NCI-H1048 (cell line): ENCODE measurements around the gene CDKL5.
"Not testable (repeated sequence)": the region's sequence is repeated elsewhere in the genome, so short reads cannot be mapped to it uniquely, and the experiment has no call there.

Experiments used
- DNase-seq: peaks from one replicate; lab custom pipeline; 2025; lab: John Stamatoyannopoulos, UW

The CDKL5 gene

DNA sequence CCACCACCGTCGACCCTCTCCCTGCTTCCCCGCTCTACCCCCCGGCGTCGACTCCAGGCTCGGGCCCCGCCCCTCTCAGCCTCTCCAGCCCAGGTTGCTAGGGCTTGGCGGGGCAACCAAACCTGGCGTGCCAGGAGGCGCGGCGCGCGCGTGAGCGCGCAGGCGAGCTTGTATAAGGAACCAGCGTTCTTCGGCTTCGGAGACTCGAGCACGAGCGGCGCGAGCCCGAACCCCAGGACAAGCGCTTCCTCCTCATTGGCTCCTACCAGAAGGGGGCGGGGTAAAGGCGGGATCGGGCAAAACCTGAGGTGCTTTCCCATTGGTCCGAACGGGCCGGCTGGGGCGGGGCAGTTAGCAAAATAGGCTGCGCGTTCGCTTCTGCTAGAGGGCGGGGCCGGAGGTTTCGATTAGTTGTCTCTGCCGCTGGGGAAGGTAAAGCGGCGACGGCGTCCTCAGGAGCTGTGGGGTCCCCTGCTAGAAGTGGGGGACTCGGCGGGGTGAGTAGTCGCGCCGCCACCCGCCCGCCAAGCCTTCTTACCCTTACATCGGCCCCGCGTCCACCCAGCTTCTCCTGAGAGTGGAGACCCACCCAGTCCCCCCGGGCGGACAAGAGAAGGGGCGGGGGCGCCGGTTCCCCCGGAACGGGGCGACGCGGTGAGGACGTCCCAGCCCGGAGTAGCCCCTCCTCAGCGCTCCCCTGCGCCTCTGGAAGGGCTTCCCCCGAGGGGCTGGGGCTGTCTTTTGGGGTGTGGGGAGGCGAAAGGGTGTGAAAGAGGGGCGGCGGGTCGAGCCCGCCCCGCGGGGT lies at the start of gene CDKL5:
Gene CDKL5, plus strand, starts transcription at position 410 of the 805 bp plus-strand sequence. CDS start 81,489 bp downstream, outside the sequence.
- DNase-seq, result peak; percentile 81

DNA sequence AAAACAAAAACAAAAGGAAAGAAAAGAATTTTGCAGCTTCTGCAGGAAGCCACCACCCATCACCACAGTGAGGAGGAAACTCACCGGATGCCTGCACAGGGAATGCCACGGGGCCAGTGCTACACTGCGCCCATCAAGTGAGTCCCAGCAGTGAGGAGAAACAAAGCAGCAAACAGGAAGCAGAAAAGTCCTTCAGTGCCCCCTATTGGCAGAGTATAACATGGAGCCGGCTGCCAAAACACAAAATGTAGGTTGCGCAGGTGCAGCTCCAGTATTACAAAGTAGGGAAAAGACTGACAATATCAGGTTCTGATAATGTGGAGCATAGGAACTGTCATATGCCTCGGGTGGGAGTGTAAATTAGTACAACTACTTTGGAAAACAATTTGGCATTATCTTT lies 47.6 kb upstream of the CDKL5 start:
- no peak for DNase-seq

DNA sequence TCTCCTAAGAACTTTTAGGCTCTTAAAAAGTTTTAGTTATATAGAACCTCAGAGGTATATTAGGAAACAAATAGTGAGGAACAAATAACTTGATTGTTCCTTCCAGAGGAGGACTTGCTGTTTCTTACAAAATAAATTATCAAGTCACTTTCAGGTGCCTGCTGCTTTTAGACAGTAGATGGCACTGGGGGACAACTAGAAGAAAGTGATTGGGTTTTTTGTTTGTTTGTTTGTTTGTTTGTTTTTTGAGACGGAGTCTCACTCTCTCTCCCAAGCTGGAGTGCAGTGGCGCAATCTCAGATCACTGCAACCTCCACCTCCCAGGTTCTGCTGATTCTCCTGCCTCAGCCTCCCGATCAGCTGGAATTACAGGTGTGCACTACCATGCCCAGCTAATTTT lies 35.4 kb upstream of the CDKL5 start:
- DNase-seq, result no peak

DNA sequence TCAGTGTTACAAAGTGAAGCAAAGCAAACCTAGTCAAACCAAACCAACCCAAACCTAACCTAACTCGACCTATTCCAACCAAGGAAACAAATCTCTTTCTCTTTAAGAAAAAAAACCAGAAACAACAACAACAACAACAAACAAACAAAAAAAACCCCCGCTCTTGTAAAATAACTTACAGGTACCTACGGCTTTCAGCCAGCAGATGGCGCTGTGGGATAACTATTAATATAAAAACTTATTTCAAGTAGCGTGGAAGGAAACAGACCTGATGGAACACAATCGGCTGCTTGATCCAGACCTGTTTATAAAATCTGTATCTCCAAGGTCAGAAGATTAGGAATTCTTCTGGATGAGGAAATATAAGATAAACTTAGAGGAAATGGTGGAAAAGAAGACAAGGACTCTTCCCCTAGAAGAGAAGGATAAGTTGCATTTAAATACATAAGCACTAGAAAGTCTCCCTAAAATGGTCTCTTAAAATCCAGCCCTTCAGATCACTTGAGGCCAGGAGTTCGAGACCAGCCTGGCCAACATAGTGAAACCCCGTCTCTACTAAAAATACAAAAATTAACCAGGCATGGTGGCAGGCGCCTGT lies 34.4 kb upstream of the CDKL5 start:
- DNase-seq, result peak; percentile 1

DNA sequence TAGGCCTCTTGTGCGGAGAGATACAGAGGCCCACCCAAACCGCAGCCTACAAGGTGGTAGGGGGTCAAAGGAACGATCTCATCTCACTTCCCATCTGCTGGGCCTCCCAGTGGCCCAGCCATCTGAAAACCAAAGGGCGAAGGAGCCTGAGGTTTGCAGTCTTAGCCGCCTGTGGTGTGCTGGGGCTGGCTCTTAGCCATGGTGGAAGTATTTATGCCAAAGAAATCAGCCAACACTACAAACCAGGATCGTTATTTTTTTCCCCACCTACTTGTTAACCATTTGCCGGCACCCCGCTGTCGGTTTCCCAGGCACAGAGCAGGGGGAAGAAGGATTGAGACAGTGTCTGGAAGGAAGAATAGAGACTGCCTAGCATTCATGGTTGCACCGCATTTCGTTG lies 30.9 kb upstream of the CDKL5 start:
- no peak for DNase-seq

DNA sequence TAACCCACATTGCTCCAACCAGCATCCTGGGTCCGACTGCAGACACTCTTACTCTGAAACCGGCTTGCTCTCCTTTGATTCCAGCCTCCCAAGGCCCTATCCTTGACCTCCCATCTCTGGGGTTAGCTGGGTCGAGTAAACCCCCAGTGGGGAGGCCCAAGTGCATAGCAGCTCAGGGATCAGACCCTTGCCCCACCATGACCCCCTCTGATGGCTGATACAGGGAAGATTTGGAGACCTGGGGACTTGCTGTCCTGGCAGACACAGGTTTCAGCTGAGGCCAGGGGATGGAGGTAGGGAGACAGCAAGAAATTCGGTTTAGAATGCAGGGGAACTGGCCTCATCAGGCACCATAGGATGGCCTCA lies 23.6 kb upstream of the CDKL5 start:
- DNase-seq, result no peak

DNA sequence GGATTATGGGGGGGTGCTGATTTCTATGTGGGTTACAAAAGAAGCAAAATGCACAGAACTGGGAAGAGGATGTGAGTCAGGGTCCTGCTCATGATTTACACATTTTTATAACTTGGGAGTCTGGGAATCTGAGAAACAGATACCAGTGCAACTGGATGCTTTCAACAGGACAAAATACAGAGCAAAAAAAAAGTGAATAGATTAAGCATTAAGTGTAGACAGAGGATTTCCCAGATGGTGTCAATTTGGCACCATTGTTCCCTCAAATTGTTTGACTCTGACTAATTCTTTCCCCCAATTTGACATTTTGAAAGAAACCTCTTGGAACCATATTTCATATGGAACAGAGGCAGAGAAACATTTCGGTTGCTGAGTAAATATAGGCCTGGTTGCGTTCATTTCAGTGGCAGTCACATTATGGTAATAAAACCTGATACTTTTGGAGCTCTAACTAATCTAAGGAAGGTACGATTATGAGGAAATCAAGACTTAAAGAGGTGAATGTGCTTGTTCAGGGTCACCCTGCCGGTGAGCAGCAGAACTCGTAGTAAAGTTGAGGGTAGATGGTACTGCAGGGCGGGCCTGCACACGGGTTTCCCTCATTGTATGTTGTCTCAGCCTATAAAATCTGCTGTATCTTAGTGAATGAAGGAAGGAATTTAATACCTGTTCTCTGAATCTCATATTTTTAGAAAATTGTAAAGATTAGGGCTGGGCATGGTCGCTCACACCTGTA lies 18.7 kb upstream of the CDKL5 start:
- DNase-seq, result no peak

DNA sequence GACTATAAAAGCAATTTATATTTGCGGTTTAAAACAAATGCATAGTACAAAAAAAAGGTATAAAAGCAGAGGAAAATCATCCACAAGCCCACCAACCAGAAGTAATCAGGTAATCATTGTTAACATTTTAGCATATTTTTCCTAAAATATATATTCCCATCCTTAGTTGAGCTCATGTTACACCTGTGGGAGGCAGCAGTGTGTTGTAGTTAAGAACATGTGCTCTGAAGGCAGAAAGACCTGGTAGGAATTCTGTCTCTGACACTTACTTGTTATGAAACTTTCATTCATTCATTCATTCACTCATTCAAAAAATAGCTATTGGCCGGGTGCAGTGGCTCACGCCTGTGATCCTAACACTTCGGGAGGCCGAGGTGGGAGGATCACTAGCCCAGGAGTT lies 15.4 kb upstream of the CDKL5 start:
- no peak for DNase-seq

DNA sequence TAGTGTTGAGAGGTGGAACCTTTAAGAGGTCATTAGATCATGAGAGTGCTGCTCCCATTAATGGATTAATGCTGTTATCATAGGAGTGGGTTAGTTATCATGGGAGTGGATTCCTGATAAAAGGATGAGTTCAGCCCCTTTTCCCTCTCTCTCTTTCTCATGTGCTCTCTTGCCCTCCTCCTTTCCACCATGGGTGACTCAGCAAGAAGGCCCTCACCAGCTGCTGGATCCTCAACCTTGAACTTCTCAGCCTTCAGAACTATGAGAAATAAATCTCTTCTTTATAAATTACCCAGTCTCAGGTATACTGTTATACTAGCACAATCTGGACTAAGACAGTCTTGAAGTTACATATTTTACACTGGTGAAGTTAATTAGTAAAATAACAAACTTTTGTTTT lies 10.0 kb upstream of the CDKL5 start:
- DNase-seq, result no peak

DNA sequence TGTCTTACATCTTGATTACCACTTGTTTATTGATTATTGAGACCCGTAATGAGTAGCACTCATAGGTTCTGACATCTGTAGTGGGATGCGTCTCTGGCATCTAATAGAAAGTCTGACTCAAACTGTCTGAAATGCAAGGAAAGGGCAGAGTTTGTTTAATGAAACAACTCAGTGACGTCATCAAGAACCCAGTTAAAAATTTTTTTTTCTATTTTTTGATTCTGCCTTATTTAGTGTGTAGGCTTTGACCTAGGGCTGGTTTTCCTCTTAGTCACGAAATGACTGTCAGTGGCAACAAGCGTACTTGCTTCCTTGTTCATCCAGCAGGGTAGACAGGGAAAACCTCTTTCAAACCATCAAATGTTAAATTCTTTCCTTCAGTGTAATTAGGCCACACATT lies 3.1 kb upstream of the CDKL5 start:
- no peak for DNase-seq

DNA sequence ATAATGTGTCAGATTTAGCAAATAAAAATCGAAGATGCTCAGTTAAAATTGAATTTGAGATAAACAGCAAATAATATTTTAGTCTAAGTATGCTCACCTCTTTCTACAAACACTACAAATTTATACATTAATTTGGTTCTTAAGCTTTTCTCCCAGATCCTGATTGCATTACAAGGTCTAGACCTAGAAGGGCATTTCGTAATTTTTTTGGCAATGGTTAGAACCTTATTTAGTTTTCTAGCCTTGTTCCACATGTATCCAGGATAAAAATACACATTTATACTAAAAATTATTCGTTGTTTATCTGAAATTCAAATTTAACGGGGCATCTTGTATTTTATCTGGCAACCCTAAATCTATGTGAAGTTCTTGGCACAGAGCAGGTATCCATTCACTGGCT lies 2.5 kb upstream of the CDKL5 start:
- no peak for DNase-seq

DNA sequence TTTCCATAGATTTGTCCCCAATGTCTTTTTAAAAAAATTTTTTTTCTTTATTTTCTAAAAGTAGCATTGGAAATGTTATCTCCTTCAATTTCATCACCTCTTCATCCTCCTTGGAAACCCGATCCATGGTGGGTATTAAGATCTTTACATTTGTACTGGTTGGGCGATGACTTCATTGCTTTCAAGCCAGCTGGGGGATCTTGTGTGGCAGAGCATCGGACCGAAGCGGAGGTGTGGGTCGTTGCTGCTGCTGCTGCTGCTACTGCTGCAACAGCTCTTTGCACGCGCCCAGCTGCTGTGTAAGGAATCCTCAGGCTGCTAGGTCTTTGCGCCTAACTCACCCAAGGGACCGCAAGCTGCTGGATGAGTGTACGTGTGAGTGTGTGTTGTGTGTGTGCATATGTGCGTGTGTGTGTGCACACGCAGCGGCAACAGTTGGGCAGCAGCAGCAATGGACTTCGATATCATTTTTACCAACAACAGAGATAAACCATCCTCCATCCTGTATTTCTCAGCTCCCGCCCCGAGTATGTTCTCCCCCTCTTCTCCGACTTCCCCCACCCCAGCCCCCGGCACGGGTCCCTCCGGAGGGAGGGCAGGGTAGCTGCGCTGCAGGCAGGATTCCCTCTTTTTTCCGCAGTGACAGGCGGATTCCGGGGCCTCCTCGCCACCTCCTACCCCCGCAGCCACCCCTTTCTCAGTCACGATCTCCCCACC lies 768 bp upstream of the CDKL5 start:
- no peak for DNase-seq

DNA sequence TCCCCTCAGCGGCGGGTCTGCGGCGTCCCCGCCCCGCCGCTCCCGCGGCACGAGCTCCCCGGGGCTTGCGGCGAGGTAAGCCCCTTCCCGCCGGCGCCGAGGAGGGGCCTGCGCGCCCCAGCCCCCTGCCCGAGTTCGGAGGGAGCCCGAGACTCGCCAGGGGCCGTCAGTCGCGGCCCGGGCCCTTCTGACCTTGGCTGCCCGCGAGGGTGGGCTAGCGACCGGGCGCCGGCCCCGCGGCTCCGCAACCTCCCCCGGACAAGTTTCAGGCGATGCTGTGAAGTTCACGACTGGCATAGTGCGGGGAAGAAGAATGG lies 554 bp downstream of the CDKL5 start:
- no peak for DNase-seq

DNA sequence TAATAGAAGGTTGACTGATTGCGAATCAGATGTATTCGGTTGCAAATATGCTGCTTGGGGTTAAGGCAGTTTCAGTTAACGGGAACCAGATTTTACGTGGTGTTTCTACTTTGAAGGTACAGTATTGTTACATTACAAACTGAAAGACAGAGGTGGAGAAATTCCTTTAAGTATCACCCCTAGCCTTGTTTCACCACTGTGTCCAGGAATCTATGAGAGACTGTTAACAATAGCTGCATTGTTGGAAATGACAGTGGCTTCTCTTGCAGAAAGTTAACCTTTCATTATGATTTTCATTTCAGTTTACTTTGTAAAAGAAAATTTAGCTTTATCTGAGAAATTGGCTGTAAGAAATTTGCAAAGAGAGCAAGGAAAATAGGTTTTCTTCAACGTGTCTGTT lies 2.6 kb downstream of the CDKL5 start:
- DNase-seq, result no peak

DNA sequence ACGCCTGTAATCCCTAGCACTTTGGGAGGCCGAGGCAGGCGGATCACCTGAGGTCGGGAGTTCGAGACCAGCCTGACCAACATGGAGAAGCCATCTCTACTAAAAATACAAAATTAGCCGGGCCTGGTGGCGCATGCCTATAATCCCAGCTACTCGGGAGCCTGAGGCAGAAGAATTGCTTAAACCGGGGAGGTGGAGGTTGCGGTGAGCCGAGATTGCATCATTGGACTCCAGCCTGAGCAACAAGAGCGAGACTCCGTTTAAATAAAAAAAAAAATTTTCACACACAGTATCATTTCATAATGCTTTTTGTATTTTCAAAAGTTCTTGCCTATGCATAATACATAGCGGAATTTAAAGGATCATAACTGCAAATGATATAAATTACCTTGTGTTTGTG lies 7.9 kb downstream of the CDKL5 start:
- DNase-seq, result not testable (repeated sequence)

DNA sequence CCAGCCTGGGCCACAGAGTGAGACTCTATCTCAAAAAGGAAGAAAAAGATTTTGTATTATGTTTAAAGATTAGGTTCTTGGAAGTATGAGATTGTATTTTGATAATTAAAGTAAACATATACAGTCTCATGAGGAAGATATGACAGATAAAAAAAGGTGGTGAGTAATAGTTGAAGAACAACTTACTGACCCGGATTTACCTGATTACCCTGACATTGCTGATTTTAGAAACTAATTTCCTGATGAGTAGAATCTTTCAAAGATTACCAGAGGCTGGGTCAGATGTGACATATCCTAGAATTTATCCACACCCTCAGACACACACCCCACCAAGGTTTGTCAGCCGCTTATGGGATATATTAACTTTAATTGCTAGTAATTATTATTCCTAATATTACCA lies 9.5 kb downstream of the CDKL5 start:
- no peak for DNase-seq

DNA sequence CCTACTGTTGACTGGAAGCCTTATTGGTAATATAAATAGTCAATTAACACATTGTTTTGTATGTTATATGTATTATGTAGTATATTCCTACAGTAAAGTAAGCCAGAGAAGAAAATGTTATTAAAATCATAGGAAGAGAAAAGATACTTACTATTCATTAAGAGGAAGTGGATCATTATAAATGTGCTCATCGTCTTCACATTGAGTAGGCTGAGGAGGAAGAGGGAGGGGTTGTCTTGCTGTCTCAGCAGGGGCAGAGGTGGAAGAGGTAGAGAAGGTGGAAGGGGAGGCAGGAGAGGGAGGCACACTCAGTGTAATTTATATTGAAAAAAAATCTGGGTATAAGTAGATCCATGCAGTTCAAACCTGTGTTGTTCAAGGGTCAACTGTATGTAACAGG lies 10.6 kb downstream of the CDKL5 start:
- no peak for DNase-seq

DNA sequence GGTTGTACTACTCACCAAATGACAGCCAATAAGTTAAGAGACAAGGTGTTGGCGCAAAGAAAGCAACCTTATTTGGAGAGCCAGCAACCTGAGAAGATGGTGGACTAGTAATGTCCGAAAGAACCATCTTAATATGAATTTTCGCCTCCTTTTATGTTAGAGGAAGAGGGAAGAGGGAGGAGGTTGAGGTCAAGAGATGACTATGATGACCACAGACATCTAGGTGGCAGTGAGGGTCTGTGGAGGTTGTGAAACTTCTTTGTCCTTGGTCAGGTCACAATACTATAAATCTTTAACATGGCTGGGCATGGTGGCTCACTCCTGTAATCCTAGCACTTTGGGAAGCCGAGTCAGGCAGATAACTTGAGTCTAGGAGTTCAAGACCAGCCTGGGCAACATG lies 15.4 kb downstream of the CDKL5 start:
- DNase-seq, result no peak

DNA sequence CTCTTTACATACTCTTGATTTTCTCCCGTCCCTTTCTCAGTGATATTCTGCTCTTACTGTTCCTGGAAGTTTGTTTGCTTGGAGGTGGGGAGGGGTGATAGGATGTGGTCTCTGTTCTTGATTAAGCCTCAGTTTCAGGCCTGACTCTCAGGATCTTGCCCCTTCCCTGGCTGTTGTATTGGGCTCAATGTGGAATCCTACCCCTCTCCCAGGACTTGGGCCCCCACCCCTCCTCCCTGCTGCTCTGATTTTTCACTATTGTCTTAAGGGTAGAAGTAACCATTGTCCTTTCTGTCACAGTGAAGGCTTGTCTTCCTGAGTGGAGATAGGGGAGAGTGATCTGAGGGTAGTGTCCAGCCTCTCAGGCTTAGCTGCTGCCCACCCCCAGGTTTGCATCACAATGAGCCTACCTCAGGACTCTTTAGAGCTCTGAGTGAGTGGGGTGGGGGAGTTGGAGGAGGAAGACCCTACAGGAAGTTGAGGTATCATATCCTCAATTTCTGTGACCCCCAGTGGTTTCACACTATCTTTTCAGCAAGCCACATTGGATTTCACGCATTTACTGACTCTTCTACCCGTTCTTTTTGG lies 16.5 kb downstream of the CDKL5 start:
- DNase-seq, result no peak

DNA sequence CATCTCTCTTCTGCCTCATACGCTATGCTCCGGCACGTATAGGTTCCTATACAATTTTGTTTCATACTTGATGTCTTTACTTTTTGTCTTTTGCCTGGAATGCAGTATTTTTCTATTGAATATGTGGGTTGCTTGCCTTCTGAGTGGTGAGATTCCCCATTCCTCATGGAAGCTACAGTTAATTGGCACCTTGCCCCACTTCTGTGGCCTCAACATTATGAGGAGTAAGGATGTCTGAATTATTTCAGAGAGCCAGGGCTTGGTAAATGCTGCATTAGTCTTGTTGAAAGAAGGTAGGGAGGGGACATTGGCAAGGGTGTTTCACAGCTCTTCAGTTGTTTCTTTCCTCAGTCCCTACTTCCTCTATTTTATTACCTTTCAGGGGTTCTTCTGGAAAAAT lies 23.0 kb downstream of the CDKL5 start:
- DNase-seq, result no peak

DNA sequence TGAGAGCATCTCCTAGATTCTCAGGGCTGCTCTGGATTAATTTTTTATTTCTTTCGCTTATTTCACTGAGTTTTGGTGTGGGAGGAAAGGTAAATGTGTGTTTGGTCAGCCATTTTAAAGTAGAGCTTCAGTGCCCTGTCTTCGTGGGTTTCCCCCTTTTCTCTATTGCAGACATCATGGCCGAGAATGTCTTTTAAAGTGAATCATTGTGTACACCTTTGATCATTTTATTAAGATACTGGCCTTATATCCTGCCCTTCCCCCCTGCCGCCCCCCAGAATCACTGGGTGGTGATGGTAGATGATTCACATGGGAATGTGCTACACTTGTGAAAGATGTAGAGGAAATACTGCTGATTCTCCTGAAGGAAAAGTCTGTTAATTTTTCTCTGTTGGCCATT lies 23.8 kb downstream of the CDKL5 start:
- DNase-seq, result no peak

DNA sequence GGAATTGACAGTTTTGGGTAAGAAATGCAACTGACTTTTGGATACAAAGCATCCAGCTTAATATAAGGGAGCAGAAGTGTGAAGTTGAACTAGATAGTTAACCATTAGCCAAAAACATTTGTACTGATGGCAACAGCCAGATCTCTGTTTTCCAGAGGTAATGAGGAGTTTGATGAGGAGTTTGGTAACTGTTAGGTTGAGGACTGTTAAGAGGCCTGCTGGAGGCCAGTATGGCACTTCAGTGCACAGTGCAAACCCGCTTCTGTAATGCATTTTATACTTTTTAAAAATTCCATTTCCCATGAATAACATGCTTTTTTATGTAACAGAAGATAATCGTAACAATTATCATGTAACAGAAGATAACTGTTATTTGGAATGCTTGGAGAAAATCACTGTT lies 30.0 kb downstream of the CDKL5 start:
- no peak for DNase-seq
